Endothelial cell of umbilical vein (primary cell): Measurements from ENCODE around the gene C6orf89. TPM values are rescaled to one million over a fixed set of nuclear protein-coding genes. Genes with fewer than 3 reads are reported as not detected.

Source experiments
- BruUV-seq: library from RNA; stranded (reverse); fragments of 400-500 nt; replicated peaks from 2 replicates; lab custom pipeline; 2021; lab: Mats Ljungman, UMichigan
- CTCF ChIA-PET: fragments of 300-600, 350-600 bp; sonication (Branson Sonifier 250); formaldehyde crosslinking; loops from one replicate; lab custom pipeline; 2021; ENCODE audit warnings: antibody characterized with exemption, inconsistent platforms; lab: Charles Lee
- POLR2A ChIA-PET: fragments of 300-600, 350-600 bp; sonication (Branson Sonifier 250); formaldehyde crosslinking; loops from one replicate; lab custom pipeline; 2021; ENCODE audit warnings: antibody characterized with exemption, inconsistent platforms; lab: Charles Lee
- DNase-seq: peaks from one replicate; pipeline ENCODE4 v3.0.0-alpha.2; 2011; ENCODE audit warnings: low read depth, low spot score
- FAIRE-seq: peaks from 2 replicates; lab custom pipeline; 2011; peaks lifted over from hg19 to GRCh38; lab: Jason Lieb, UNC
- H2AFZ ChIP-seq: 2 replicates; pipeline ENCODE4 v1.6.0; 2012; ENCODE audit warnings: low read depth, low read length, control low read depth, inconsistent platforms
- H3K27ac ChIP-seq: 2 replicates; pipeline ENCODE4 v1.5.1; 2011; ENCODE audit warnings: low read depth, mild to moderate bottlenecking, control low read depth, low read length, moderate library complexity; ENCODE audit not compliant: insufficient read depth
- H3K27me3 ChIP-seq, 2 experiments: 2 replicates each; pipeline versions ENCODE4 v1.6.0 to v1.6.1; 2011; ENCODE audit warnings: low read length in 2 of 2, mixed read lengths in 1 of 2; ENCODE audit not compliant: control insufficient read depth in 2 of 2, insufficient read depth in 2 of 2
- H3K36me3 ChIP-seq, 2 experiments: 2 replicates in 1 of 2; 3 replicates in 1 of 2; pipeline ENCODE4 v1.5.1; 2011; ENCODE audit warnings: low read length in 2 of 2, mild to moderate bottlenecking in 1 of 2, moderate library complexity in 1 of 2; ENCODE audit not compliant: control insufficient read depth in 2 of 2, insufficient read depth in 2 of 2; ENCODE audit errors: extremely low read depth in 1 of 2
- H3K4me1 ChIP-seq: 3 replicates; pipeline ENCODE4 v1.5.1; 2011; ENCODE audit warnings: mild to moderate bottlenecking, low read length; ENCODE audit not compliant: control insufficient read depth, insufficient read depth; ENCODE audit errors: extremely low read depth
- H3K4me2 ChIP-seq: 2 replicates; pipeline ENCODE4 v1.6.1; 2011; ENCODE audit warnings: low read length, control low read depth, mixed read lengths; ENCODE audit not compliant: insufficient read depth
- H3K4me3 ChIP-seq, 3 experiments: fragments of 200-600 bp in 1 of 3; sonication (generic), shearing (Covaris generic) in 1 of 3; replicated peaks in 1 of 3; 2 replicates each; pipeline ENCODE4 v1.5.1; 2011 to 2016; ENCODE audit warnings: control low read depth in 3 of 3, low read length in 3 of 3, mild to moderate bottlenecking in 2 of 3, inconsistent platforms in 1 of 3, low read depth in 1 of 3, moderate library complexity in 1 of 3; ENCODE audit not compliant: insufficient read depth in 1 of 3
- H3K79me2 ChIP-seq: 2 replicates; pipeline ENCODE4 v1.6.0; 2012; ENCODE audit warnings: low read length, inconsistent platforms; ENCODE audit not compliant: control insufficient read depth, insufficient read depth
- H3K9ac ChIP-seq: replicated peaks from 2 replicates; pipeline ENCODE3; 2011; ENCODE audit warnings: low read length, control low read depth; ENCODE audit not compliant: insufficient read depth; ENCODE audit errors: extremely low read depth
- H3K9me1 ChIP-seq: replicated peaks from 3 replicates; pipeline ENCODE4 v1.6.0; 2011; ENCODE audit warnings: mild to moderate bottlenecking, low read length; ENCODE audit not compliant: control insufficient read depth, insufficient read depth; ENCODE audit errors: extremely low read depth
- H3K9me3 ChIP-seq: replicated peaks from 2 replicates; pipeline ENCODE4 v1.5.1; 2012; ENCODE audit warnings: low read length, inconsistent platforms; ENCODE audit not compliant: control insufficient read depth, insufficient read depth
- H4K20me1 ChIP-seq: replicated peaks from 2 replicates; pipeline ENCODE3; 2011; ENCODE audit warnings: mild to moderate bottlenecking, low read length; ENCODE audit not compliant: control insufficient read depth, insufficient read depth; ENCODE audit errors: extremely low read depth
- CTCF ChIP-seq, 2 donors: IDR thresholded peaks; 1 replicate in 1 of 2; 2 replicates in 1 of 2; pipeline ENCODE4 v1.5.1; 2011; ENCODE audit warnings: low read length in 2 of 2, mild to moderate bottlenecking in 2 of 2, moderate library complexity in 2 of 2, control low read depth in 1 of 2, inconsistent platforms in 1 of 2, low read depth in 1 of 2; ENCODE audit not compliant: insufficient read depth in 1 of 2; ENCODE audit errors: extremely low read depth in 1 of 2
- EZH2 ChIP-seq: IDR thresholded peaks from 2 replicates; pipeline ENCODE4 v1.6.1; 2012; ENCODE audit warnings: borderline replicate concordance, low read depth, mild to moderate bottlenecking, moderate library complexity, low read length, inconsistent platforms; ENCODE audit not compliant: severe bottlenecking
- FOS ChIP-seq: IDR thresholded peaks from 2 replicates; pipeline ENCODE4 v1.6.1; 2011; ENCODE audit warnings: mild to moderate bottlenecking, low read length, moderate library complexity, borderline replicate concordance; ENCODE audit not compliant: insufficient read depth
- GATA2 ChIP-seq: IDR thresholded peaks from 2 replicates; pipeline ENCODE4 v1.7.0; 2011; ENCODE audit warnings: low read depth, mild to moderate bottlenecking, moderate library complexity, mixed read lengths, low read length; ENCODE audit not compliant: insufficient read length, insufficient read depth
- JUN ChIP-seq: IDR thresholded peaks from 2 replicates; pipeline ENCODE4 v1.6.1; 2011; ENCODE audit warnings: borderline replicate concordance, low read depth; ENCODE audit not compliant: insufficient read length, insufficient read depth
- MAX ChIP-seq: IDR thresholded peaks from 2 replicates; pipeline ENCODE4 v1.6.1; 2011; ENCODE audit not compliant: insufficient read depth, insufficient read length
- MYC ChIP-seq: IDR thresholded peaks from one replicate; pipeline ENCODE4 v1.6.1; 2011; ENCODE audit warnings: mild to moderate bottlenecking, low read depth, low read length
- POLR2A ChIP-seq: IDR thresholded peaks from 2 replicates; pipeline ENCODE4 v1.6.1; 2012; ENCODE audit warnings: low read depth, mild to moderate bottlenecking, control low read depth, low read length
- POLR2AphosphoS5 ChIP-seq: IDR thresholded peaks from 2 replicates; pipeline ENCODE4 v1.6.1; 2012; ENCODE audit warnings: low read depth, mild to moderate bottlenecking, control low read depth, low read length, moderate library complexity; ENCODE audit not compliant: insufficient read depth
- dilution Hi-C: fragments of 300-500 bp; cut with MboI; formaldehyde crosslinking; loops from one replicate; pipeline ENCODE4 v1.15.0; 2019; ENCODE audit warnings: low sequenced_read_pairs; ENCODE audit not compliant: extremely low pct_ligation_motif_present
- intact Hi-C: fragments of 100-400 bp; cut with micrococcal nuclease; formaldehyde crosslinking; loops from one replicate; pipeline ENCODE4 v1.10.0; 2022
- polyA plus RNA-seq, 4 experiments: library from polyadenylated mRNA; depleted of rRNA in 3 of 4; stranded (reverse) in 3 of 4; unstranded in 1 of 4; fragments of >200 nt; gene quantifications; 2 replicates each; pipeline versions ENCODE4 v1.2.1 to v1.2.3, GENCODE V29; 2011 to 2012; ENCODE audit warnings: missing spikeins in 1 of 4
- total RNA-seq: library from RNA; stranded (reverse); gene quantifications from 2 replicates; pipeline ENCODE4 v1.2.3, GENCODE V29; 2021

C6orf89 gene
- total and polyA plus RNA-seq, 2 donors (not counting 3 experiments of a cell fraction or from before 2014, with no cell fraction given): 18.2 to 34.0 TPM

- peaks cover 30% of the 10 kb centered on the region for H3K4me1 ChIP-seq
- H4K20me1 ChIP-seq: no peaks in the 10 kb centered on the region
- no peak overlapping the region for H3K4me3 ChIP-seq
- BruUV-seq: no TSS peak
- peaks cover 2 to 9% of the 10 kb centered on the region in 2 experiments for H3K36me3 ChIP-seq
- POLR2A ChIA-PET: no interaction called here
- H3K9me1 ChIP-seq: no peaks in the 10 kb centered on the region
- no peak overlapping the region for H2AFZ ChIP-seq
- intact Hi-C loops (loop anchor here (1.0 to 10.0 kb wide), 6 partner anchors 24 to 226 kb away; no protein-coding TSS in a partner anchor), dilution Hi-C loops (loop anchor here (5.0 kb wide), 1 partner anchor 39 kb away; no protein-coding TSS in a partner anchor)
- DNase-seq (peak; percentile 81), FAIRE-seq (peak; percentile 88)
- H3K79me2 ChIP-seq: no peaks in the 10 kb centered on the region
- H3K4me2 ChIP-seq: no peak overlapping the region
- peak; percentile 70 to 85 for TF ChIP-seq CTCF (IDR thresholded peaks at IDR 0.05; ENCODE audit: extremely low read depth in 1 of 2, insufficient read depth in 1 of 2, low read depth in 1 of 2, low read length in 2 of 2)
- no peak for TF ChIP-seq GATA2
- CTCF ChIA-PET: interaction anchor here (0.6 to 8.7 kb wide), 31 partner anchors 9 to 359 kb away, joined by 3 to 552 read pairs (median 11); partner anchors contain the start of genes C6orf89, MTCH1 and PPIL1
- H3K27ac ChIP-seq: no peak overlapping the region
- no peaks in the 10 kb centered on the region for H3K9me3 ChIP-seq
- no peaks in the 10 kb centered on the region for H3K27me3 ChIP-seq
- no peak overlapping the region for H3K9ac ChIP-seq
Observed at GRCh38 chr6:36851149-36851614, 34.6 kb upstream of the C6orf89 start.

- FAIRE-seq (no peak), DNase-seq (no peak)
- no peak overlapping the region for H3K27ac ChIP-seq
- POLR2A ChIA-PET: no interaction called here
- no peak overlapping the region for H3K9ac ChIP-seq
- no peak overlapping the region for H3K4me2 ChIP-seq
- no peak overlapping the region for H3K4me3 ChIP-seq
- H3K9me1 ChIP-seq: no peaks in the 10 kb centered on the region
- intact Hi-C loops (loop anchor here (1.0 to 10.0 kb wide), 6 partner anchors 24 to 227 kb away; no protein-coding TSS in a partner anchor), dilution Hi-C loops (loop anchor here (5.0 kb wide), 1 partner anchor 39 kb away; no protein-coding TSS in a partner anchor)
- BruUV-seq: no TSS peak
- peaks cover 30% of the 10 kb centered on the region for H3K4me1 ChIP-seq
- H3K79me2 ChIP-seq: no peaks in the 10 kb centered on the region
- CTCF ChIA-PET: interaction anchor here (0.6 to 8.7 kb wide), 35 partner anchors 8 to 359 kb away, joined by 3 to 552 read pairs (median 10); partner anchors contain the start of genes C6orf89, MTCH1 and PPIL1
- no peaks in the 10 kb centered on the region for H3K27me3 ChIP-seq
- peaks cover 2 to 11% of the 10 kb centered on the region in 2 experiments for H3K36me3 ChIP-seq
- H4K20me1 ChIP-seq: no peaks in the 10 kb centered on the region
- TF ChIP-seq GATA2 (no peak), FOS (no peak), MAX (no peak), JUN (no peak), CTCF (IDR thresholded peaks at IDR 0.05; ENCODE audit: extremely low read depth in 1 of 2, insufficient read depth in 1 of 2, low read depth in 1 of 2, low read length in 2 of 2) (no peak), POLR2A (no peak), EZH2 (no peak), POLR2AphosphoS5 (no peak), MYC (no peak)
- no peak overlapping the region for H2AFZ ChIP-seq
- no peaks in the 10 kb centered on the region for H3K9me3 ChIP-seq
Observed at GRCh38 chr6:36851626-36852025, 34.1 kb upstream of the C6orf89 start.
